EL (cell line): ENCODE data around the gene MAOA.
"Not testable (repeated sequence)": the region's sequence is repeated elsewhere in the genome, so short reads cannot be mapped to it uniquely, and the experiment has no call there.

Experiments used
- DNase-seq: peaks from one replicate; pipeline ENCODE4 v3.0.0-alpha.2; 2016

The MAOA gene

DNA sequence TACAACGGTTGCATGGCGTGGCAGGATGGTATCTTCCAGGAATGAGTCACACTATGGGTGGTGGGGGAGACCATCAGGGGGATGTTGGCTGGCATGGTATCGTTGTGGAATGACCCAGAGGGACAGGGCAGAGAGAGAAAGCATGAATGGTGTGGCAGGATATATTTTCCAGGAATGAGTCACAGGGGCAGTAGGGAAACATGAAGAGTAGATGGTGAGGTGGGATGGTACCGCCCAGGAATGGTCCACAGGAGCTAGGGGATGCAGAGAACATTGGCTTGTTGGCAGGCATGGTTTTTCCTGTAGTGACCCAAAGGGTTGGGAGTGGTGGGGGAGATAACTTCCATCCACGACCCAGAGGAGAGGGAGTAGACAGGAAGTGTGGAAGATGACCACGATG lies 62.4 kb downstream of the MAOA start:
- no peak for DNase-seq

DNA sequence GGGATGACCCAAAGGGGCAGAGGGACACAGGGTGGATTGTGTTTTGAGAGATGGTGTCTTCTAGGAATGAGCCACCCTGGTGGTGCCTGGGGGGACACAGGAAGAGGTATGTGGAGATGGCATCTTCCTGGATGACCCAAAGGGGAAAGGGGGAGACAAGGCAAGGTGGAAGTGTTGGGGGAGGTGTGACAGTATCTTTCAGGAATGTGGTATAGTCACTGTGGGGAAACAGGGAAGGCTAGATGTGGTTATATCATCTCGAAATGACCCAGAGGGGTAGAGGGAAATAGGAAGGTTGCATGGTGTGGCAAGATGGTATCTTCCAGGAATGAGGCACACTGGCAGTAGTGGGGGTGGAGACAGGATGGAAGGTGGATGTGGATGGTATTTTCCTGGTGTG lies 62.9 kb downstream of the MAOA start:
- DNase-seq: peak; percentile 23

DNA sequence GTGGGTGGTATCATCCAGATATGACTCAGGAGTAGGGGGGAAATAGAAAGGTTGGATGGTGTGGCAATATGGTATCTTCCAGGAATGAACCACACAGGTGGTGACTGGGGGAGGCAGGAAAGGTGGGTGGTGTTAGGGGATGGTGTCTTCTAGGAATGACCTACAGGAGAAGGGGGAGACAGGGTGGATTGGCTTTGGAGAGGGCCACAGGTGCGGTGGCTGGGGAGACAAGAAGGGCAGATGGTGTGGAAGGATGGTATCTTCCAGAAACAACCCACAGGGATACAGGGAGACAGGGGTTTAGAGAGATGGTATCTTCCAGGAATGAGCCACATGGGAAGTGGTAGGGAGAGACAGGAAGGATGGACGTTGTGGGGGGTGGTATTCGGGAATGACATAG lies 64.0 kb downstream of the MAOA start:
- no peak for DNase-seq

DNA sequence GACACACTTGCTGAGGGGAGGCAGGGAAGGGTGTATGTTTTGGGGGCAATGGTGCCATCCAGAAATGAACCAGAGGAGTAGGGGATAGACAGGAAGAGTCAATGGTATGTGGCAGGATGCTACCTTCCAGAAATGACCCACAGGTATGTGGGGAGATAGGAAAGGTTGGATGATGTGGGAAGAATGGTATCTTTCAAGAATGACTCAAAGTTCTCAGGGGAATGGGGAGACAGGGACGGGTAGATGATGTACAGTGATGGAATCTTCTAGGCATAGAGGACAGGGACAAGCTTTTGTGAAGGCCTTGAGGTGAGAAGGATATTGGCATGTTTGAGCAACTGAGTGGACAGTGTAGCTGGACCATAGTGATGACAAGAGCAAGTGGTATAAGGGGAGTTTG lies 64.9 kb downstream of the MAOA start:
- DNase-seq: no peak

DNA sequence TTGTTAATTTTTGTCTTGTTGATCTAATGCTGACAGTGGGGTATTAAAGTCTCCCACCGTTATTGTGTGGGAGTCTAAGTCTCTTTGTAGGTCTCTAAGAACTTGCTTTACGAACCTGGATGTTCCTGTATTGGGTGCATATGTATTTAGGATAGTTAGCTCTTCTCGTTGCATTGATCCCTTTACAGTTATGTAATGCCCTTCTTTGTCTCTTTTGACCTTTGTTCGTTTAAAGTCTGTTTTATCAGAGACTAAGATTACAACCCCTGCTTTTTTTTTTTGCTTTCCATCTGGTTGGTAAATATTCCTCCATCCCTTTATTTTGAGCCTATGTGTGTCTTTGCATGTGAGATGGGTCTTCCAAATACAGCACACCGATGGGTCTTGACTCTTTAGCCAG lies 69.1 kb downstream of the MAOA start:
- DNase-seq: not testable (repeated sequence)

DNA sequence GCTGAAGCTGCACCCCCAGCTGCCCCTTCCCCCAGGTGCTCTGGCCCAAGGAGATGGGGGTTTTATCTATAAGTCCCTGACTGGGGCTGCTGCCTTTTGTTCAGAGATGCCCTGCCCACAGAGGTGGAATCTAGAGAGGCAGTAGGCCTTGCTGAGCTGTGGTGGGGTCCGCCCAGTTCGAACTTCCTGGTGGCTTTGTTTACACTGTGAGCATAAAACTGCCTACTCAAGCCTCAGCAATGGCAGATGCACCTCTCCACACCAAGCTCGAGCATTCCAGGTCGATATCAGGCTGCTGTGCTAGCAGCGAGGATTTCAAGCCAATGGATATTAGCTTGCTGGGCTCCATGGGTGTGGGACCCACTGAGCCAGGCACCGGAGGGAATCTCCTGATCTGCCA lies 71.2 kb downstream of the MAOA start:
- not testable (repeated sequence) for DNase-seq

DNA sequence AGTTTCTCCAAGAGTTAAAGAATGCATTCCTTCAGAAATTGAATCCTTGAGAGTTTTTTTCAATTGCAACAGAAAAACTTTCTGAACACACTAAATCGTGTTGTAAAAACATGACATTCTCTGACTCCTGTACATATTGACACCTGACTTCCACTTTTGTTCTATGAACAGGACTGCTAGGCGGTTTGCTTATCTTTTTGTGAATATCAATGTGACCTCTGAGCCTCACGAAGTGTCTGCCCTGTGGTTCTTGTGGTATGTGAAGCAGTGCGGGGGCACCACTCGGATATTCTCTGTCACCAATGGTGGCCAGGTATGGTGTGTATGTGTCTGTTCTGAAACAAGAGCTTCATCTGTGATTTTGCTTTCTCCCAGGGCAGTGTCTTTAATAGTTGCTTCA lies 71.9 kb downstream of the MAOA start:
- DNase-seq: no peak

DNA sequence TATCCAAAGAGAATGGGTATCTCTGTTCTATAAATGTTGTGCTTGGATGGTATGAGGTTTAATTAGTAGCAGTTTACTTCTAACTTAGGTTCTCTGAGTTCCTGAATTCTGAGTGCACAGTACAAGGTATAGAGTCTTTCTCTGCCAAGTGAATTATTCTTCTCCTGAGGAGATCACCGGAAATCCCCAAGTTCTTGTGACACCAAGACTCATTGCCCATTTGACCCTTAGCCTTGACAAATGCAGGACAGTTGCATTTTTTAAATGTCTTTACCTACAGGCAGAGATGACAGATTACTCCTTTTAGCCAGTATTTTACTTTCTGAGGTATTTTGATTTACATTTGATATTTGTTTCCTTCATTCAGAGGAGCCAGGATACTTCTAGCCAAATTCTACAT lies 72.9 kb downstream of the MAOA start:
- no peak for DNase-seq

DNA sequence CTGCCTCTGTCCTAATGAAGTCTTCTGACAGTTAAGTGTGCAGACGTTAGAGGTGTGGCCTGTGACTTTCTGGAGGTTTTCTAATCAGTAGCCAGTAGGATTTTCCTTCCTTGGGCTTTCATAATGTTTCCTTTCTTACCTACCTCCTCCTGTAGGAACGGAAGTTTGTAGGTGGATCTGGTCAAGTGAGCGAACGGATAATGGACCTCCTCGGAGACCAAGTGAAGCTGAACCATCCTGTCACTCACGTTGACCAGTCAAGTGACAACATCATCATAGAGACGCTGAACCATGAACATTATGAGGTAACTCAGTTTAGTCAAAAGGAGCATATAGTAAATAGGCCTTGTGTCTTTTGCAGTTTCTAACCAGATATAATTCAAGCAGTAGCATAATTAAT lies 75.0 kb downstream of the MAOA start:
- no peak for DNase-seq

DNA sequence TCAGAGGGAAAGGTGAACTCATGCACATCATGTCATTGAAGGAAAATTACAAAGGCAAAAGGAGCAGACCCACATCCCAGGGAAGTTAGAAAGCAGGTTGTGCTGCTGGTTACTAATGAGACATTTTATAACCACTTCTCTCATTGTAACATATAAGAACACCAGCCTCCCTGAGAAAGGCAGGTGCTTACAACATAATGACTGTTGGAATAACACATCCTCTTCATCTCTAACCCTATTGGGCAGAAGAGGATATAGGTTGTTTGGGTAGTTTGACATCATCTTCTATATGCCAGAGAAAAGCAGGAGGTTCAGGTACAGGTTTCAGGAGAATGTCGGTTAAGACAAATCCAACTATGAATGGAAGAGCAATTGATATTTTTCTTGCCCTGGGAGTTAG lies 77.6 kb downstream of the MAOA start:
- no peak for DNase-seq

DNA sequence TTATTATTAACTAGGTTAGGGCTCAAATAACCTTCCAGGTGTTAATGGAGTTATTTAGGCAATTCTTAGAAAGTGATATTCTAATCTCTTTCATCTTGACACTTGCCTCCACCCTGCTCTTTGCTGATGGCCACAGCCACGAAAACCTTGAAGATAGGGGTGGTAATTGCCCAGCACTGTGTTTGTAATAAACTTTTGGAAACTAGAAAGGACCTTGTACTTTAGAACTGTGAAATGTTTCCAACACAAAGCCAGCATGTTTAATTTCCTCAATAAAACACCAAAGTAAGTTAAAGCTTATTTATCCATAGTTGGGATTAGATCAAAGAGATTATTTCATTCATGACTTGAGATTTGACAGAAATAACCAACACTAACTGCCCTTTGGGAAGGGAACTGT lies 78.3 kb downstream of the MAOA start:
- no peak for DNase-seq

DNA sequence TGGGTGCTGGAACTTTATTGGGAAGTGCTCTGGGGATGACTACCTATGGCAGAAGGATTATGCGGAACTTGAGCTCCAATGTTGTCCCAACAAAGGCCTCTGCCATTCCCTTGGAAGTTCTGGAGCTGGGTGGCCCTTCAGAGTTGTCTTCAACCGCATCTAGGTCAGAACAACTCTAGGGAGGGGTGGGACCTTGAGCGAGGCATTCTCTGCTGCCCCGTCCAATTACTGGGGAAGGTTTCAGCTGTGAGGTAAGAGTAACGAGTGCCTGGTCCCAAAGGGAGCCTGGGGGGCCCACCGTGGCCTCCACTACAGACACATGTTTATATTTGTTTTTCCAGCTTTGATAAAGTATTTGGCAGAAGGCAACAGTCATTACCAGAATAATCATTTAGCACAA lies 79.4 kb downstream of the MAOA start:
- no peak for DNase-seq

DNA sequence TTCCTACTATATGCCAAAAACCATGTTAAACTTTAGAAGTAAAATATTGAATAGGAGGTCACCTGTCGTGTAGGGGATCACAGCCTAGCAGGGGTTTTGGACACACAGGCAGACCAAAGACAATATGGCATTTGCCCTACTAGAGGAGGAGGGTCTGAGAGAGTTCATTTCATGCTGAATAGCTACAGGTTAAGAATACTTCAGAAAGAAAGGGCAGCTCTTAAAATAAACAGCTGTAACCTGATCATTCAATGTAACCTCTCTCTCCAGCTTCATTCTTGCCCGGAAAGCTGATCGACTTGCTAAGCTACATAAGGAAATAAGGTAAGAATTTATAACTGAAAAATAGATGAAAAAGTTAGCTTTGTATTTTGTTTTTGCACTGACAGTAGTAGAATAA lies 79.9 kb downstream of the MAOA start:
- DNase-seq: no peak

DNA sequence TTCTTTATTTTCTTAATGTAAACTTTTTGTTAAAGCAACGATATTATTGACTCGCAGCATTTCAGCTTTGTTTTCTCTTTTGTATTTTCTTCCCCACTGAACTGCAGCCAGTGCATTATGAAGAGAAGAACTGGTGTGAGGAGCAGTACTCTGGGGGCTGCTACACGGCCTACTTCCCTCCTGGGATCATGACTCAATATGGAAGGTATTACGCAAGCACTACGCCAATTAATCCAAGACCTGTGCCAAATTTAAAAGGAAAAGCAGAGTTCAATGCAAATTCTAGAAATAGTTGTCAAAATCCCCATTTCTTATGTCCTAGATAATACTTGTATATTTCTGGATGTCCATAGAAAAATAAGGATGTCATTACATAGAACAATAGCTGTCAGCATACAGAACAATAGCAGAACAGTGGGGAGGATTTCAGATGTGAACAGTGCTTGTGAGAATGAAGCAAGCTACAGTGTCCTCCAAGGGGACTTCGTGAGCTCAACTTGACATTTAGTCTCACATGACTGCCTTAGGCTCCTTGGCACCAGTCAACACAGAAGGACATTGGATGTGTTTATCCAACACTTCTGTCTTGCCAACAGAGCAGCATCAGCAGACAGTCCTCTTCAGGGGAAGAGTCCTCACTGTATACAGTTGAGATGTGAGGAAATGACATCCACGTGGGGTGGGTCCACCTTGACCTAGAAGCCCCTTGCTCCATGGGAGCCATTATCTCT lies 85.9 kb downstream of the MAOA start:
- DNase-seq: peak; percentile 8

DNA sequence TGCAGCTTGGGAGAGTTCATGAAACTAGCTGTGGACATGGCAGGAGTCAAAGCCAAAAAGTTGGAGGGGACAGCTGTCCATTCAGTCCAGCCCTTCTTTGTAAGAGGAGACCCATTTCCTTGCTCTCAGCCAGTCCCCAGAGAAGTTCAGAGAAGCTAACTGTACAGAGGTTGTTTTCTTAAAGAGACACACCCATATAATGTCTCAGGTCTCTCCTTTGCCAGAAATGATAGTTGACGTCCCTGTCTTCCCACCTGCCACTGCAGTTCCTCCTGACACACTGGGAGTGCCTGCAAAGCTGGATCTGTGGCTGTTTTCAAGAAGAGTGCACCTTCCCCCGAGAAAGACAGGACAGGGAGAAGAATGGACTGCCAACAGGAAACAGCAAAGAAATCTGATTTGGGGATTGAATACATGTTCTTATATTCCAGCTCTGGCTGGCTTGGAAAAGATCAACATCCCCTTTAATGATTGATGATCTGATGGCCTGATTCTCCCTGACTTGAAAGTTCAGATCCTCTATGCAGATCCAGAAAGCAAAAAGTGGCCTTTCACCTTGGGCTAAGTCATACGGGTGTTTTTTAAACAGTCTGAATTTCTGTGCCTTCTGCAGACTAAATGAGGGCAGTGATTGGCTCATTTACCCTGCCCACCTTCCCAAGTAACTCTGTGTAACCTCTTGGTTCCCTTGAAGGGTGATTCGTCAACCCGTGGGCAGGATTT lies 87.2 kb downstream of the MAOA start:
- no peak for DNase-seq

DNA sequence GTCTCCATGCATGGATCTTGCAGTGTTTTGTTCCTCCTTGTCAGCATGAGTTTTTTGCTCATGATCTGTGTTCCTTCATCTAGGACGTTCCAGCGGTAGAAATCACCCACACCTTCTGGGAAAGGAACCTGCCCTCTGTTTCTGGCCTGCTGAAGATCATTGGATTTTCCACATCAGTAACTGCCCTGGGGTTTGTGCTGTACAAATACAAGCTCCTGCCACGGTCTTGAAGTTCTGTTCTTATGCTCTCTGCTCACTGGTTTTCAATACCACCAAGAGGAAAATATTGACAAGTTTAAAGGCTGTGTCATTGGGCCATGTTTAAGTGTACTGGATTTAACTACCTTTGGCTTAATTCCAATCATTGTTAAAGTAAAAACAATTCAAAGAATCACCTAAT lies 88.2 kb downstream of the MAOA start:
- DNase-seq: no peak

DNA sequence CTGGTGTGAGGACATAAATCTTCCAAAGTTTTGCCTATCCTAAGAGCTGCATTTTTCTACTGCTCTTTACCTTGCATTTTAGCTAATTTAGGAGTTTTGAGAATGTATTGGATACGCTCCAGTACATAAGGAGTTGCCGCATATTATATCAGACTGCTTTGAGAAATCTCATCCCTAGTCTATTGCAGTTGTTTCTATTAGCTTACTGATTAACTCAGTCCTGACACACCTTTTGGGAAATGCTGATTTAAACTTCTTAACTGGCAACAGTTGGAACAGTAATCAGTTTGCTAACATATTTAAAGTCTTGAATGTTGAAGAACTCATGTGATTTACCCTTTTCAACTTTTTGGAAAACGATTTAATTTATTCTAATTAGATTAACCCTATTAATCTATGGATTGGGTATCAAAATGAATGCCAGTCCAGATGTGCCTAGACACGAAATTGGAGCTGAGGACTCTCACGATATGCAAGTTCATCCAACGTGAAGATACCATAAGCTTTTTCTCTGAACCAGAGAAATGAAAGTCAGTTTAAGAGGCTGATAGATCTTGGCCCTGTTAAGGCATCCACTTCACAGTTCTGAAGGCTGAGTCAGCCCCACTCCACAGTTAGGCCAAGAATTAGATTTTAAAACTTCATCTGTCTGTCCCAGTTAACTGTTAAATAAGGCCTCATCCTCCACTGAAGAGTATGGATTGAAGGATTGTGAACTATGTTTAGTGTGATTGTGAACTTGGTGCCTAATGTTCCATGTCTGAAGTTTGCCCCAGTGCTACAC lies 90.0 kb downstream of the MAOA start:
- peak; percentile 0 for DNase-seq

DNA sequence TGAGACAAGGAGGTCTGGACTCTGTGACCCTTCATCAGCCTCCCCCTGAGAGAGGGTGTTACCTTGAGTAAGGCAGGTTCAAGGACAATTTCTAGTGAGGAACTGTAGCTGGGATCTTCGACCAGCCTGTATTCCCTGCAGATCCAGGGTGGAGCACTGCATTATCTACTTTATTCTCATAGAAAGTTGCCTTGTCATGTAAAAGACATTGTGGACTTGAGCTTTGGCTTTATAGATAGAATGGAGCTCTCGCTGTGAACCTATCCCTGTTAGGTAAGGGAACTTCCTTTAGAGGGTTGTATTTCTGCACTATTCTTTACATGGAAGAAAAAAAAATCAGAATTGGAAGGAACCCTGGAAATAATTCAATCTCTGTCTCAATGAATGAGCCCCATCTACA lies 91.4 kb downstream of the MAOA start:
- DNase-seq: no peak

DNA sequence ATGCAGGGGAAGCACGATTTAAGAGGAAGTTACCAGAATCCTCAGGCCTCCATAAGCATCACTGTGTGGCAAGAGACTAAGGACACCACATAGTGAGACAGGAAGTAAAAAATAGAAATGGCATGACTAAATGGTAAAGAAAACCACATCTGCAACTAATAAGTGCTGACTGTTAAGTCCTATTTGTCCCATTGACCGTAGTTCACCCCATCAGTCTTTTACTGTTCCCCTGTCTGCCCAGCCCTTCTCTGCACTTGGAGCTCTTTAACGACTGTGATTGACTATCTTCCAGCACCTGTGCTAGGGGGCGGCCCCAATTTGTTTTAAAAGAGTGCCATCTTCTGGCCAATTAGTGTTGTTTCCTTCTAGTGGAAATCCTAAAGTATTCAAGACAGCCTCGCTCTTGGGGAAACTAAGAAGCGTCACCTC lies 94.2 kb downstream of the MAOA start:
- DNase-seq: peak; percentile 49

DNA sequence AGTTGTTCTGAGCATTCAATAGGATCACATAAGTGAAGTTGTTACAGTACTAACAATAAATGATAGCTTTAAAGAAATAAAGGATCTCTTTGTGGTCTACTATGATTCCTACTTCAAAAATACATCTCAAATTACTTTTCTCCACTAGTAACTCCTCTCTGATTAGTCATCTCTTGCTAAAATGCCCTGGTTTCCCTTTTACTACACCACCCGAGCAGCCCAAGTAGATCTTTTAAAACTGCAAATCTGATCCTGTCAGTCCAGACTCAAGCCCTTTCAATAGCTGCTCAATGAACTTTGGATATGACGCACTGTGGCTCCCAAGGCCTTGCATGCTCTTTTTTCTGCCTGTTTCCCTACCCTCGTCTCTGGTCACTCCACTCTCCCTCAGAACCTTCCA lies 97.5 kb downstream of the MAOA start:
- no peak for DNase-seq

DNA sequence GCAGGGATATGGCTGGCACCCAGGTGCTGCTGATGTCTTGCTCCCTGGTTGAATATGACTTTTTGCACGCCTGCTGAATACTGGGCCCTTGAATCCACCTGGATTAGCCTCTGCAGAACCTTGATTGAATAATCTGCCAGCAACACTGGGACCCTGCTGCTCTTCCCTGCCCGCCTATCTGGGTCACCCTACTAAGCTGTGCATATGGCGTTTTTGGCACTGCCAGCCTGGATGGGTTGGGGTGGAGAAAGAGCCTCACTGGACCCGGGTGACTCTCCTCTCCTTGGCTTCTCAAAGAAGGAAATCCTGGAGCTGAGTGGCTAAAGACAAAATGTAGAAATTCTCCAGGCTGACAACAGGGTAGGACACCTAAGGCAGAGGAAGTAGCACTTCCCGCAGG lies 100.0 kb downstream of the MAOA start:
- no peak for DNase-seq

DNA sequence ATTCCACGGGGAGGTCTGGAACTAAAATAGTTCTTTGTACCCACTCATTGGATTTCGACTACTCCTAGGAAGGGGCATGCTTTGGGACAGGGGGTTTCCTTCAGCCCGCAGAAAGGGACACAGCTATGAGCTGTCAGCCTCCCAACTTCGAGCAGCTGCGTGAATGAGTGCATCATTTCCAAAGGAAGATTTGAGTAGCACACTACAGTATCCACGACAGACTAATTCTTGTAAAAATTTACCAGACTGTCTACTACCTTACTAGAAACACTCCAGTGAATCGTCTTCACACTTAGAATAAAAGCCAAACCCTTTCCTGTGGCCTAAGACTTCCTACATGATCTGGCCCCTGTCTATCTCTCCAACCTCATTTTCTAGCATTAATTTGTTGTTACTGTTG lies 101.9 kb downstream of the MAOA start:
- no peak for DNase-seq

DNA sequence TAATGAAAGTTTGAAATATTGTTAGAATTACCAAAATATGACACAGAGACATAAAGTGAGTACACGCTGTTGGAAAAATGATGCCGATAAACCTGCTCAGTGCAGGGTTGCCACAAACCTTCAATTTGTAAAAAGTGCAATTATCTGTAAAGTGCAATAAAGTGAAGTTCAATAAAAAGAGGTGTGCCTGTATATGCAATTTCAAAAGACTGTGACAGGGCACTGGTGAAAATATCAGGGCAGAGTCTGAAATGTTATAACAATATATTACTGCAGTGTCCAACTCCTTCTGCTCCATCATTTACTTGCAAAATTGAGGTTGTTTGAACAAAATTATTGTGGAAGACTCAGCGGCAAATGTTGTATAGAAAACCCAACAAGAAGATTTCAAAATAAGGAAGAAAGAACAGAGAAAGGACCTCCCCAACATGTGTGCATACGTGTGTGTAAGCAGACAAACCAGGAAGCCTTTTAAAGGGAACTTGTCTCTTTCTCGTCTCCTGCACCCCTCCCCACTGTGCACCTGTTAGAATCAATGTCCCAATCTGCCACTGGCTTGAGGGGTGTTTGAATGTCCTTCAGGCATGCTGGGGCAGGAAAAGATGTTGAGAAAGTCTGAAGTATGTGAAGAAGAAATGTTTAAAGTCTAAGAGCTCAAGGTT lies 130.0 kb downstream of the MAOA start:
- DNase-seq: no peak
